ENCODE data around the gene GRAMD1A.

GRAMD1A gene

DNA sequence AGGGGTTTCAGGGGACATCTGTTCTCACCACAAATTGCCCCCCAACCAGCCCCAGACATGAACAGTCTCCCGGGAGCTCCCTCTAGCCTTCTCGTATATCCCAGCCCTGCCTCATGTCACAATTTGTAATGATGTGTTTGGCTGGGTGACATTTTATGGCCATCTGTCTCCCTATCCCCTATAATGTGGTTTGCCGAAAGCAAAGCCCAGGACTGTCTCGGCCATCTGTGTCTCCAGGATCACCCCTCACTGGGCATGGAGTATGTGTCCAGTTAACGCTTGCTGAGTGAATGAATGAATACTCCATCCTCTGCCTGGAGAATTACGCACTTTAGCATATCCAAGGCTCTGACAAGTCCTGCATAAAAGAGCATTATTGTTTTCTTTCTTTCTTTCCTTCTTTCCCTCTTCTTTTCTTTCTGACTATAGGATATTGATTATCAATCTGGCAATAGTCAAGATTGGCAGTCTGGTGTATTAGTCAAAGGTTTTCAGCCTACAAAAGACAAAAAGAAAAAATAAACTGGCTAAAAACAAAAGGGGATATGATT is 56.5 kb downstream of the GRAMD1A start:
- no peak for DNase-seq

DNA sequence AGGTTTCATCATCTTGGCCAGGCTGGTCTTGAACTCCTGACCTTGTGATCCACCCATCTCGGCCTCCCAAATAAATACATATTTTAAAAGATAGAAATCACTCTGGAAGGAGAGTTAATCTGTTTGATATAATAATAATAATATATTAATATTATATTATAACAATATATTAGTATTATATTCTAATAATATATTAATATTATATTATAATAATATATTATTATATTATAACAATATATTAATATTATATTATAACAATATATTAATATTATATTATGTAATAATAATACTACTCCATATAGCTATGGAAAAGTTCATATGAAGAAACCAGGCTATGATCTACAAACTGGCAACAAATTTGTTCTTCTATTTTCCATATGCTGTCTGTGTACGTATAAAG is 58.2 kb downstream of the GRAMD1A start:
- DNase-seq, result no peak

DNA sequence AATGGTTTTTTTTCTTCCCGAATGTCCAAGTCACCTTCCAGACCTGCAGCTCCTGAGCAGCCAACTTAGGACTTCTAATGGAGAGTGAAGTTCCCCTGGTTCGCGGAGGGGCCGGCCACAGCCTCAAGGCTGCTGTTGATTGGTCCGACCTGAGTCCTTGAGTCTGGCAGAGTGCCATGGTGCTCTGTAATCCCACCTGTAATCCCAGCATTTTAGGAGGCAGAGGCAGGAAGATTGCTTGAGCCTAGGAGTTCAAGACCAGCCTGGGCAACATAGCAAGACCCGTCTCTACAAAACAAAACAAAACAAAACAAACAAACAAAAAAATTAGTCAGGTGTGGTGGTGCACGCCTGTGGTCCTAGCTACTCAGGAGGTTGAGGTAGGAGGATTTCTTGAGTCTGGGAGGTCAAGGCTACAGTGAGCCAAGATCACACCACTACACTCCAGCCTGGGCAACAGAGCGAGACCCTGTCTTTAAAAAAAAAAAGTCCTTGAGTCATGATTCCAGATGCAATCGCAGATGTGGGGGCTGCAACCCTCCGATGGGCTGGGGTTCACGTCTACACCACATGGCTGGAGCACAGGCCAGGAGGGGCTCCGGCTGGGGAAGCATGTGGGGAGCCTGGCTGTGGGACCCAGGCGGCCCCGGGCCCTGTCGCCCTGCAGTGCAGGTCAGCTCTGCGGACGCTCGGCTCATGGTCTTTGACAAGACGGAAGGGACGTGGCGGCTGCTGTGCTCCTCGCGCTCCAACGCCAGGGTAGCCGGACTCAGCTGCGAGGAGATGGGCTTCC is 59.1 kb downstream of the GRAMD1A start:
- DNase-seq, result no peak

DNA sequence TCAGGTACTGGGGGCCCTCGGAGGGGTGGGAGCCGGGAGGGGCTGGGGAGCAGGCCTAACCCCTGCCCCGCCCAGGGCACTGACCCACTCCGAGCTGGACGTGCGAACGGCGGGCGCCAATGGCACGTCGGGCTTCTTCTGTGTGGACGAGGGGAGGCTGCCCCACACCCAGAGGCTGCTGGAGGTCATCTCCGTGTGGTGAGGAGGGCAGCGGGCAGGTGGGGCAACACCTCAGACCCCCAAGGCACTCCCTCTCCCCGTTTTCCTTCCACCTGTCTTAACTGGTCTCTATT is 59.6 kb downstream of the GRAMD1A start:
- DNase-seq, result no peak

DNA sequence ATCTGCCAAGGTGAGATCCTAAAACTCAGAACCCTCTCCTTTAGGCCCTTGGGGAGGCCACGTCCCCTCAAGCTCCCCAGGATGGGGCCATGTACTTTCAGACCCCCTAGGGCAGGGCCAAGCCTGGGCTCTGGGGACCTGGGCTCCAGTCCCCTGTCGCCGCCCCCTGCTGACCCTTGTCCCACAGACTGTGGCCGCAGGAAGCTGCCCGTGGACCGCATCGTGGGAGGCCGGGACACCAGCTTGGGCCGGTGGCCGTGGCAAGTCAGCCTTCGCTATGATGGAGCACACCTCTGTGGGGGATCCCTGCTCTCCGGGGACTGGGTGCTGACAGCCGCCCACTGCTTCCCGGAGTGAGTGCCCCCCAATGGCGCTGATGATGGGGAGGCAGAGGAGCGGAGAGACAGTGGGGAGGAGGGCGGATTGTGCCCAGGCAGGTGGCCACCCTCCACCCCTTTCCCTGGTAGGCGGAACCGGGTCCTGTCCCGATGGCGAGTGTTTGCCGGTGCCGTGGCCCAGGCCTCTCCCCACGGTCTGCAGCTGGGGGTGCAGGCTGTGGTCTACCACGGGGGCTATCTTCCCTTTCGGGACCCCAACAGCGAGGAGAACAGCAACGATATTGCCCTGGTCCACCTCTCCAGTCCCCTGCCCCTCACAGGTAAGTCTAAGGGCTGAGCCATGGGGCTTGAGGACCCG is 60.2 kb downstream of the GRAMD1A start:
- DNase-seq, result no peak

DNA sequence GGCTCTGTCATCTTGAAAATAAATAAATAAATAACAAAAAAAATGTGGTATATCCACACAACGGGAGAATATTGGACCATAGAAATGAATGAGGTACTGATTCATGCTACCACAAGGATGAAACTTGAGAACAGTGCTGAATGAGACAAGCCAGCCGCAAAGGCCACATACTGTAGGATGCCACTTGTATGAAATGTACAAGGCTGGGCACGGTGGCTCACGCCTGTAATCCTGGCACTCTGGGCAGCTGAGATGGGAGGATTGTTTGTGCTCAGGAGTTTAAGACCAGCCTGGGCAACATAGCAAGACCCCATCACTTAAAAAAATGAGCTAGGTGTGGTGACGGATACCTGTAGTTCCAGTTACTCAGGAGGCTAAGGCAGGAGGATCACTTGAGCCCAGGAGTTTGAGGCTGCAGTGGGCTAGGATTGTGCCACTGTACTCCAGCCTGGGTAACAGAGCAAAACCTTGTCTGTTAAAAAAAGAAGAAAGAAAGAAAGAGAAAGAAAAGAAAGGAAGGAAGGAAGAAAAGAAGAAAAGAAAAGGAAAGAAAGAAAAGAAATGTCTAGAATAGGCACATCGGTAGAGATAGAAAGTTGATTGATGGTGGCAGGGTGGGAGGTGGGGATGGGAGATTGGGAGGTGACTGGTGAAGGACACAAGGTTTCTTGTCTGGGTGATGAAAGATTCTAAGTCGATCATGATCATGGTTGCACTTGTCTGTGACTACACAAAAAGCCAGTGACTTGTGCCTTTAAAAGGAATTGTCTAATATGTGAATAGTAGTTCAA is 61.7 kb downstream of the GRAMD1A start:
- no peak for DNase-seq

DNA sequence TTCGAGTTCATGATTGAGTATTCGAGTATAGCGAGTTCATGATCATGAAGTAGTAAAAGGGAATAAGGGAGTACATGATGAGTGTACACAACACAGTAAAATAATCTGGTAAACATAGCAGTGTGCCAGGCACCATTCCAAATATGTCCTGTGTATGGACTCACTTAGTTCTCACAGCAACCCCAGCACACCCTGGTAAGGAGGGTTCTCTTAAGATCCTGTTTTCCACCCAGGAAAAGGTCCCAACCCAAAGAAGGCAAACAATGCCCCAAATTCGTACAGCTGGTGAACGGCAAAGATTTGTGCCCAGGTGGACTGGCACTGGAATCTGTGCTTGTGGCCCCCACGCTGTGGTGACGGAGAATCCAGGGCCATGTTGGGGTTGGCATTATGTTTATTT is 62.8 kb downstream of the GRAMD1A start:
- DNase-seq, result no peak

DNA sequence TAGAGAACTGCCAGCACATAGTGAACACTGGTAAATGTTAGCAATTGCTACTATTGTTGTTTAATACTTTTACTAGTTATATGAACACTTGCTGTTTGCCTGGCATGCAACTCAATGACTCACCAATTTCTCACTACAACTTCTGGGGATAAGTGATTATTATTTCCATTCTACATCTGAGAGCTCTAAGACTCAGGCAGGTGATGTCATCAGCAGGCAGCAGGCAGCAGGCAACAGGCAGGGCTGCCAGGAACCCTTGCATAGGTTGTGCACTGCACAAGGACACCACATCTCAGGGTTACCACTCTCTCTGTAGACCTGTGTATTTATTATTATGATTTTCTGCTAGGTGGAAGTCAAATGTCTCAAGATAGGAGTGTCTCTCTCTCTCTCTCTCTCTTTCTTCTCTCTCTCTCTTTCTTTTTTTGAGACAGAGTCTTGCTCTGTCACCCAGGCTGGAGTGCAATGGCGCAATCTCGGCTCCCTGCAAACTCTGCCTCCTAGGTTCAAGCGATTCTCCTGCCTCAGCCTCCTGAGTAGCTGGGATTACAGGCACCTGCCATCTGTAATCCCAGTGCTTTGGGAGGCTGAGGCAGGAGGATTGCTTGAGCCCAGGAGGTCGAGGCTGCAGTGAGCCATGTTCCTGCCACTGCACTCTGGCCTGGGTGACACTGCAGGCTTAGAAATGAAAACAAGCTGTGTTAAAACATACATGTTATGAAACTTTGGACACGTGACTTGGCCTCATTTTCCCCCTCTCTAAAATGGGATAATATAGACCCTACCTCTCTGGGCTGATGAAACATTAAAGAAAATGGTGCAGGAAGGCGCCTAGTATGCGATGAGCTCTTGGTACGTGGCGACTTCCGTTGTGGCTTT is 64.1 kb downstream of the GRAMD1A start:
- DNase-seq, result no peak

DNA sequence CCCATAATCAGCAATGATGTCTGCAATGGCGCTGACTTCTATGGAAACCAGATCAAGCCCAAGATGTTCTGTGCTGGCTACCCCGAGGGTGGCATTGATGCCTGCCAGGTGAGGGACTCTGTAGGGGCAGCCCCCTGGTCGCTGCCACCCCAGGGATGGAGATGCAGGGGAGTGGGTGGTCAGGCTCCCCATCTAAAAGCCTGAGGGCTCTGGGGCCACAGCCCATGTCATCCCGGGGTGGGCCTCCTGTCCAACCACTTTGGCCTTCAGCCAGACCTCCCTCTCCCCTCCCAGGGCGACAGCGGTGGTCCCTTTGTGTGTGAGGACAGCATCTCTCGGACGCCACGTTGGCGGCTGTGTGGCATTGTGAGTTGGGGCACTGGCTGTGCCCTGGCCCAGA is 65.5 kb downstream of the GRAMD1A start:
- no peak for DNase-seq

DNA sequence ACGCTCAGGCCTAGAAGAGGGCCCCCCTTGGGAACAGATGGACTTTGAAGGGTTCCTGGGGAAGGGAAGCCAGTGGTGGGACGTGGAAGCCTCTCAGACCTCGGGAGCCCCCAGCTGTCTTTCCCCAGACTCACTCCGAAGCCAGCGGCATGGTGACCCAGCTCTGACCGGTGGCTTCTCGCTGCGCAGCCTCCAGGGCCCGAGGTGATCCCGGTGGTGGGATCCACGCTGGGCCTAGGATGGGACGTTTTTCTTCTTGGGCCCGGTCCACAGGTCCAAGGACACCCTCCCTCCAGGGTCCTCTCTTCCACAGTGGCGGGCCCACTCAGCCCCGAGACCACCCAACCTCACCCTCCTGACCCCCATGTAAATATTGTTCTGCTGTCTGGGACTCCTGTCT is 66.0 kb downstream of the GRAMD1A start:
- DNase-seq, result no peak

DNA sequence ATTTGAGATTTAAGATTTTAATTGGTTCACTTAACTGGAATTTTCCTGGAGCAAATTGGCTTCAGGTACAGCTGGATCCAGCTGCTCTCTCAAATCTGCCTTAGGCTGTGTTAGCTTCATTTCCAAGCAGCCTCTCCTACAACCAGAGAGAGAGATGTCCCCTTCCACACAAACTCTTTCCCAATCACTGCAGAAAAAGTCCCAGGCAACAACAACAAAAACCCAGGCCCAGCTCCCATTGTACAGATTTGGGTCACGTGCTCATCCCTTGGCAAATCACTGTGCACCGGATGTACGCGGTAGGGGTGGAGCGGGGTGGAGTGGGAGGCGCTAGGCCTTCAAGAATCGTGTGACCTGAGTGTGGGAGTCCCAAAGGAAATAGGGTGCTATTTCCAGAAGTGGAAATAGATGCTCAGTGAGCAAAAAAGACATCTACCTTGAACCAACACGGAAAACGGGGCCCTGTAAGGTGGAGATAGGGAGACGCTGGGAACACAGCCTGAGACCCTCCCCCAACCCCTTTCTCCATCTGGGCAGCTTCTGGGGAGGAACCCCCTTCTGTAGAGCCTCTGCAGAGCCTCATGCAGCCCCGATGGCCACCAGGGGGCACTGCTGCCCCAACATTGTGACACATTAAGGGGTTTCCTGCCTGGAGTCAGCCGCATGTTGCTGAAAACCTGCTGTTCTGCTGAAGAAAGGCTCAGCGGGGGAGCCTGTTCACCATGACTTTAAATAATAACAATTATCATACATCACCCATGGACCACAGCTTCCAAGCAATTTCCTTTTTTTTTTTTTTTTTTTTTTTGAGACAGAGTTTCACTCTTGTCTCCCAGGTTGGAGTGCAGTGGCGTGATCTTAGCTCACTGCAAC is 66.8 kb downstream of the GRAMD1A start:
- DNase-seq, result peak; percentile 86

DNA sequence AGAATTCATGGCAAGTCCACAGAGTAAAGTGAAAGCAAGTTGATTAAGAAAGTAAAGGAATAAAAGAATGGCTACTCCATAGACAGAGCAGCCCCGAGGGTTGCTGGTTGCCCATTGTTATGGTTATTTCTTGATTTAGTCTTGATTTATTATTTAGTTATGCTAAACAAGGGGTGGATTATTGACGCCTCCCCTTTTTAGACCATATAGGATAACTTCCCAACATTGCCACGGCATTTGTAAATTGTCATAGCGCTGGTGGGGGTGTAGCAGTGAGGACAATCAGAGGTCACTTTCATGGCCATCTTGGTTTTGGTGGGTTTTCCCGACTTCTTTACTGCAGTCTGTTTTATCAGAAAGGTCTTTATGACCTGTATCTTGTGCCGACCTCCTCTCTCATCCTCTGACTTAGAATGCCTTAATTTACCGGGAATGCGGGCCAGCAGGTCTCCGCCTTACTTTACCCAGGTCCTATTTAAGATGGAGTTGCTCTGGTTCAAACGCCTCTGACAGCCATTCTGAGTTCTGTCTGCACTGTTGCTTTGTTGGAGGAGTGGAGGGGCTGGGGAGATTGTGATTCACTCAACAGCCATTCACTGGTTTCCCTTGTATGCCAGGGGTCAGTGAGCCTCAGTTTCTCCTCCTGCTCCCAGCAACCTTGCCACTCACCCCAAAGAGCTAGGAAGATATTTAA is 69.0 kb downstream of the GRAMD1A start:
- DNase-seq, result no peak

DNA sequence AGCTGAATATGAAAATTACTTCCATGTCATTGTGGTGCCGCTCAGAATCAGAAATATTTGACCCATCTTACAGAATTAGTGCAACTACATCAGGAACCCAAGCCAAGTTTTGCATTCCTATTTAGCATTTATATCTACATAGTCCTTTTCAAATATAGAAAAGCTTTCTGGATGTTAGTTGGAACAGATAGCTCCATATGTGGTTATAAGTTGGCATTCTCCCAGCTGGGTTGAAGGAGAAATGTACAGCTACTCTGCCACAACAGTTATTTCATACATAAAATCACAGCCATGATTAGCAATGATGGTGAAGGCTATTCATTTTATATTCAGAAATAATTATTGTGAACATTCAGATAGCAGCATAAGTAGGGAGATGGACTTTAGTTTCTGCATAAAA is 69.6 kb downstream of the GRAMD1A start:
- no peak for DNase-seq

DNA sequence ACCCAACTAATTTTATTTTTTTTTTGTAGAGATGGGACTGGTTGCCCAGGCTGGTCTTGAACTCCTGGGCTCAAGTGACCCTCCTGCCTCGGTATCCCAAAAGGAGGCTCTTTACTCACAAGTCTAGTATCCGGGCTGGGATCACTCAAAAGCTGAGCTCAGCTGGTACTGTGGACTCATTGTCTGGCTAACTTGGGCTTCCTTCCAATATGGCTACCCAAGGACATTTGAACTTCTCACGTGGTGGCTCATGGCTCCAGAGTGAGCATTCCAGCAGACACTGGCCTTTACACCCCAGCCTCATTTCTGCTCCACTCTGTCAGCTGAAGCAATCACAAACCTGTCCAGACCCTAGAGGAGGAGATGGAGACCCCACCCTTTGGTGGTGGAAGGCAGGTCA is 70.3 kb downstream of the GRAMD1A start:
- no peak for DNase-seq

DNA sequence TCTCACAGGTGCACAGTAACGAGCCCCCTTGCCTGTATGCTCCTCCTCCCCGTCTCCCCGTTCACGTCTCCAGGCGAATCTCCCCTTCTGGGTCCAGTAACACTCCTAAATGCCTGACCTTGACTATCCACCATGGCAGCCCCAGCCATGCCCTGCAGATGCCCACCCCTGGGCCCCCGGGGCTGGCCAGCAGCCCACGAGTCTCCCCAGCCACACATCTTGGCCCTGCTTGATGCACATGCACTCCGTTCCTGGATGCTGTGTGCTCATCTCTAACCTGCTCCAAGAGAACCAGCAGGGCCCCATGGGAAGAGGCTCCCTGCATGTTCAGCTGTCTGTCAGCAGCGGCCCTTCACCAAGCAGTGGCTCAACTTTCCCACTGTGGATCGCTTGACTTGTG is 73.4 kb downstream of the GRAMD1A start:
- DNase-seq, result no peak

DNA sequence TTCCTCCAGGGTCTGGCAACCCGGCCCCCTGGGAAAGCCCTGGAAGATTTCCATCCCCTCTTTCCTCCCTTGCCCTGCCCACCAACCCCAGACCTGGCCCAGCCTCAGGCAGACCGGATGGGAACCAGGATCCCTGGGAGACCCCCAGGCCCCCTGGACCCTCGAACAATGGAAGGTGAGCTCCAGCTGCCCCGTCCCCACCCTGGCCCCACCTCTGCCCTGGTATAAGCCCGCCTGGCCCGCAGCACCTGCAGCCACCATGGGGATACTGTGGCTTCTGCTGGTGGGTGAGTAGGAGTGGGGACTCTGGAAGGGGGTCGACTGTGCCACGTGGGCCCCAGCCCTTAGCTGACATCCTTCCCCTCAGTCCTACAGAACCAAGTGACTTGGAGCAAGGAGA is 73.8 kb downstream of the GRAMD1A start:
- DNase-seq, result no peak

DNA sequence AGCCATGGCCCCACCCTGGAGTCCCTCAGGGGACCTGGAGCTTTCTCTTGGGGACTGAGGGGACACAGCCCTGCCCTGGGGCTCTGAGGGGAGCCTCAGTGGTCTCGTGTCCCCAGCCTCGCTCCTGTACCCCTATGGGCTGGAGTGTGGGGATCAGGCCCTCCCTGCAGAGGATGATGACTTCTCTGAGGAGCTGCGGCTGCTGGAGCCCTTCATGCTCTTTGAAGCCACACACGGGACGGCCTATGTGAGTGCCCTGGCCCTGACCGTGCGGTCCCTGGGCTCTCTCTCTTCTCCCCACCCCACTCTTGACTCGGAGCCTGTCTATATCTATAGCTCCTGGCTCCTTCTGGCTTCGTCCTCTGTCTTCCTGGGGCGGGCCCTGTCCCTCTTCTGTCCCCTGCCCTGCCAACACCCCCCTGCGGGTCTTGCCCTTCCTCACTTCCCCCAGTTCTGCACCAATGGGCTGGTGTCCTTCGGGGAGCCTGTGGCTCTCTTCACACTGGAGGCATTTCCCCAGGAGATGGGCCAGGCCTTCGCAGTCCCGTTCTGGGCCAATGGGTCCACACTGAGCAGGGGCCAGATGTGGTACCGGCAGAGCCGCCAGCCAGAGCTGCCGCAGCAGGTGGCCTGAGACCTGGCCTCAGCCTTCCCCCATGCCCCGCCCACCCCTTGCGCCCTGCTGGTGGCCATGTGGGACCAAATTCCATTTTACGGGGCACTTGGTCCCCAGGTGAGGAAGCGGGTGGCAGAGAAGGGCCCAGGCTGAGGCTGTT is 74.5 kb downstream of the GRAMD1A start:
- no peak for DNase-seq

DNA sequence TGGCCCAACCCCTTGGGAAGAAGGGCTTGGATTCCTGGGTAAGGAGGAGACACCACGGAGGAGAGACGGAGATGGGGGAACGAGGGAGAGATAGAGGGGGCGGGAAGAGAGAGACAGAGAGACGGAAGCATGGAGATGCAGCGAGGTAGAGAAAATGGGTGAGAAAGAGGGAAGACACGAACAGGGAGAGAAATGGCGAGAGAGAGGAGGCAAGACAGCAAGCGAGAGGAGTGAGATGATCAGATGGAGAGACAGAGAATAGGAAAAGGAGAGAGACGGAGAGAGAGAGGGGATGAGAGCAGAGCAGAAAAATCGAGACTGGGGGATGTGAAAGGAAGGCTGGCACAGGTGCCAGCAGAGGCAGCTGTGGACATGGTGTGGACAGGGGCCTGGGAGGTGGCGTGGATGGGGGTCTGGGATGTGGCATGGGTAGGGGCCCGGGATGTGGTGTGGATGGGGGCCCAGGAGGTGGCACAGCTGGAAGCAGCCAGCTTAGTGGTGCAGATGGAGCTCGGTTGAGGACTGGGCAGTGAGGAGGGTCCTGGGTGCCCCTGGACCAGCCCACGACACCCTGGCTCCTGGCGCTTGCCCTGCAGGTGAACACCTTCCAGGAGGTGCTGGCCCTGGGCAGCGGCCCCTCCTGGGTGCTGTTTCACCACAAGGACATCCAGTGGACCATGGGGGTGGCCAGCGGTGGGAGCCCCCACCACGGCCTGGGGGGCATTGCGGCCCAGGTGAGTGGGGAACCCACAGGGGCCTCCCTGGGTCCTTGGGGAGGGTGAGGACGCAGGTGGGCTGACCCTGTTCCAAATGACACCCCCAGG is 75.3 kb downstream of the GRAMD1A start:
- DNase-seq, result no peak

DNA sequence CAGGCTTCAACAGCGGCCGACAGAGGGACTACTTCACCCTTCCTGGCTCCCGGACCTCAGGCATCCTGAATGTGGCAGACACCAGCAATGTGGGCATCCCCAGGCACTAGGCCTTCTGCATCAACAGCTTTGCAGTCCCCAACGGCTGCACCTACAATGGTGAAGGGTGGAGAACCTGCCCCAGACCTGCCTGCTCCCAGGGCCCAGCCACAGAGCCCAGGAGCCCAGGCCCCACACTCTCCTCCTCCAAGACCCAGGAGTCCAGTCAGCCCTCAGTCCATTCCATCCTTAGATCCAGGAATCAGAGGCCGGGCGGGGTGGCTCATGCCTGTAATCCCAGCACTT is 75.9 kb downstream of the GRAMD1A start:
- no peak for DNase-seq

Measured in islet precursor cell (in vitro differentiated cells).